Activated CD4-positive, alpha-beta T cell treated with anti-CD3 and anti-CD28 coated beads for 4 hours (primary cell): ENCODE measurements around the gene BEX4.
A peak's percentile ranks its signal among the peaks of the same experiment; 100 is the strongest.

Experiments
- DNase-seq, 2 donors: peaks; one replicate each; pipeline ENCODE4 v3.0.0-alpha.2; 2020

The BEX4 gene

GRCh38 chrX:103240155-103240554, 25.2 kb downstream of the BEX4 start:
- no peak for DNase-seq

GRCh38 chrX:103248553-103248952, 33.6 kb downstream of the BEX4 start:
- no peak for DNase-seq

- DNase-seq: no peak
Measured at GRCh38 chrX:103249805-103250204, 34.9 kb downstream of the BEX4 start.

- DNase-seq: no peak
Measured at GRCh38 chrX:103250977-103251376, 36.1 kb downstream of the BEX4 start.

GRCh38 chrX:103253608-103254007, 38.7 kb downstream of the BEX4 start:
- no peak for DNase-seq

GRCh38 chrX:103254171-103254824, 39.4 kb downstream of the BEX4 start:
- peak in 1 of 2 donors; percentile 10 for DNase-seq

- DNase-seq: peak; percentile 49 to 55
Measured at GRCh38 chrX:103254921-103255493, 40.1 kb downstream of the BEX4 start, which contains the start of gene TCEAL8. Gene TCEAL8 (minus strand): TSS chrX:103255155. CDS start chrX:103253979, 1,176 bp downstream.

- DNase-seq: no peak
Measured at GRCh38 chrX:103256651-103257050, 41.7 kb downstream of the BEX4 start.

GRCh38 chrX:103258275-103258674, 43.4 kb downstream of the BEX4 start:
- DNase-seq: no peak
